ENCODE measurements around the gene LPIN3.

LPIN3 gene

GRCh38 chr20:41363601-41364000, 23.0 kb downstream of the LPIN3 start:
- no peak for TF ChIP-seq TCF12 (IDR thresholded peaks at IDR 0.05; ENCODE audit: low read depth)
- TF ChIP-seq CREB1 (IDR thresholded peaks at IDR 0.05; ENCODE audit: low read depth): no peak
- no peak for TF ChIP-seq EP300 (IDR thresholded peaks at IDR 0.05; ENCODE audit: borderline replicate concordance)
- TF ChIP-seq FOXM1 (IDR thresholded peaks at IDR 0.05; ENCODE audit: borderline replicate concordance, low read depth): no peak
- no peak for TF ChIP-seq CEBPB (IDR thresholded peaks at IDR 0.05)
- no peak for TF ChIP-seq TAF1 (IDR thresholded peaks at IDR 0.05; ENCODE audit: low read depth)

- no peak for TF ChIP-seq CREB1 (IDR thresholded peaks at IDR 0.05; ENCODE audit: low read depth)
- no peak for TF ChIP-seq TAF1 (IDR thresholded peaks at IDR 0.05; ENCODE audit: low read depth)
- TF ChIP-seq REST (IDR thresholded peaks at IDR 0.05; ENCODE audit: low read depth): no peak
- no peak for TF ChIP-seq USF1 (IDR thresholded peaks at IDR 0.05)
- no peak for TF ChIP-seq NFIC (IDR thresholded peaks at IDR 0.05)
- no peak for TF ChIP-seq YY1 (IDR thresholded peaks at IDR 0.05; ENCODE audit: low read depth)
- TF ChIP-seq ZBTB7A (IDR thresholded peaks at IDR 0.05; ENCODE audit: low read depth): no peak
- no peak for TF ChIP-seq RAD21 (IDR thresholded peaks at IDR 0.05; ENCODE audit: low read depth)
- TF ChIP-seq TCF12 (IDR thresholded peaks at IDR 0.05; ENCODE audit: low read depth): no peak
- TF ChIP-seq EP300 (IDR thresholded peaks at IDR 0.05; ENCODE audit: borderline replicate concordance): no peak
- TF ChIP-seq EGR1 (IDR thresholded peaks at IDR 0.05): no peak
- TF ChIP-seq CEBPB (IDR thresholded peaks at IDR 0.05): no peak
- no peak for TF ChIP-seq TEAD4 (IDR thresholded peaks at IDR 0.05)
Measured at GRCh38 chr20:41364236-41364855, 23.7 kb downstream of the LPIN3 start.

- TF ChIP-seq FOXM1 (IDR thresholded peaks at IDR 0.05; ENCODE audit: borderline replicate concordance, low read depth) (no peak), CEBPB (IDR thresholded peaks at IDR 0.05) (no peak), NFIC (IDR thresholded peaks at IDR 0.05) (no peak), EP300 (IDR thresholded peaks at IDR 0.05; ENCODE audit: borderline replicate concordance) (no peak), TEAD4 (IDR thresholded peaks at IDR 0.05) (no peak), YY1 (IDR thresholded peaks at IDR 0.05; ENCODE audit: low read depth) (no peak), MAX (IDR thresholded peaks at IDR 0.05) (no peak), RAD21 (IDR thresholded peaks at IDR 0.05; ENCODE audit: low read depth) (no peak), ZBTB7A (IDR thresholded peaks at IDR 0.05; ENCODE audit: low read depth) (no peak), CREB1 (IDR thresholded peaks at IDR 0.05; ENCODE audit: low read depth) (no peak), USF1 (IDR thresholded peaks at IDR 0.05) (no peak), REST (IDR thresholded peaks at IDR 0.05; ENCODE audit: low read depth) (no peak), TCF12 (IDR thresholded peaks at IDR 0.05; ENCODE audit: low read depth) (no peak), TAF1 (IDR thresholded peaks at IDR 0.05; ENCODE audit: low read depth) (no peak), EGR1 (IDR thresholded peaks at IDR 0.05) (no peak)
Measured at GRCh38 chr20:41364967-41365765, 24.5 kb downstream of the LPIN3 start.

GRCh38 chr20:41365777-41366545, 25.3 kb downstream of the LPIN3 start:
- TF ChIP-seq EP300 (IDR thresholded peaks at IDR 0.05; ENCODE audit: borderline replicate concordance) (no peak), ZBTB7A (IDR thresholded peaks at IDR 0.05; ENCODE audit: low read depth) (peak; percentile 42; the same call in 1 of the 2 replicates), REST (IDR thresholded peaks at IDR 0.05; ENCODE audit: low read depth) (no peak), TEAD4 (IDR thresholded peaks at IDR 0.05) (no peak), USF1 (IDR thresholded peaks at IDR 0.05) (no peak), MAX (IDR thresholded peaks at IDR 0.05) (peak; percentile 26; the same call in 1 of the 2 replicates)
